Measurements from ENCODE around the gene D2HGDH. TPM values are rescaled to one million over a fixed set of nuclear protein-coding genes. Genes with fewer than 3 reads are reported as not detected.

D2HGDH gene
- total and polyA plus RNA-seq, 2 of the 8 experiments (the other 6 are each of a cell fraction or from before 2014, with no cell fraction given) = 3.4 to 8.1 TPM

DNA sequence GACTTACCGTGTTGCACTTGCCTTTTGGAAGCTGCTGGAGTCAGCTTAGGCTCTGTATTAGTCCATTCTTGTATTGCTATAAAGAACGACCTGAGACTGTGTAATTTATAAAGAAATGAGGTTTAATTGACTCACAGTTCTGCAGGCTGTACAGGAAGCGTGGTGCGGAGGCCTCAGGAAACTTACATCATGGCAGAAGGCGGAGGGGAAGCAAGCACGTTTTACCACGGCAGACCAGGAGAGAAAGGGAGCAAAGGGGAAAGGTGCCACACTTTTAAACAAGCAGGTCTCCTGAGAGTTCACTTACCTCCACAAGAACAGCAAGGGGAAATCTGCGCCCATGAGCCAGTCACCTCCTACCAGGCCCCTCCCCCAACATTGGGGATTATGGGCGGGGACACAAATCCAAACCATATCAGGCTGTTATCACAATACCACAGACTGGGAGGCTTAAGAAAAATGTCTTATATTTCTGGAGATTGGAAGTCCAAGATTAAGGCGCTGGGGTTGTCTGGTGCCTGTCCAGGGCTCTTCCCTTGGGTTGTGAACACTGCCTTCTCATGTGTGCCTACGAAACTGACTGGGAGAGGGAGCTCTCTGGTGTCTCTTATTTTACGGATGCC, 3.6 kb upstream of the D2HGDH start (continued):
- TF ChIP-seq, protein P1, sequence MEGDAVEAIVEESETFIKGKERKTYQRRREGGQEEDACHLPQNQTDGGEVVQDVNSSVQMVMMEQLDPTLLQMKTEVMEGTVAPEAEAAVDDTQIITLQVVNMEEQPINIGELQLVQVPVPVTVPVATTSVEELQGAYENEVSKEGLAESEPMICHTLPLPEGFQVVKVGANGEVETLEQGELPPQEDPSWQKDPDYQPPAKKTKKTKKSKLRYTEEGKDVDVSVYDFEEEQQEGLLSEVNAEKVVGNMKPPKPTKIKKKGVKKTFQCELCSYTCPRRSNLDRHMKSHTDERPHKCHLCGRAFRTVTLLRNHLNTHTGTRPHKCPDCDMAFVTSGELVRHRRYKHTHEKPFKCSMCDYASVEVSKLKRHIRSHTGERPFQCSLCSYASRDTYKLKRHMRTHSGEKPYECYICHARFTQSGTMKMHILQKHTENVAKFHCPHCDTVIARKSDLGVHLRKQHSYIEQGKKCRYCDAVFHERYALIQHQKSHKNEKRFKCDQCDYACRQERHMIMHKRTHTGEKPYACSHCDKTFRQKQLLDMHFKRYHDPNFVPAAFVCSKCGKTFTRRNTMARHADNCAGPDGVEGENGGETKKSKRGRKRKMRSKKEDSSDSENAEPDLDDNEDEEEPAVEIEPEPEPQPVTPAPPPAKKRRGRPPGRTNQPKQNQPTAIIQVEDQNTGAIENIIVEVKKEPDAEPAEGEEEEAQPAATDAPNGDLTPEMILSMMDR (IDR thresholded peaks at IDR 0.05; ENCODE audit: control extremely low read depth in 1 of 3, insufficient read depth in 1 of 3, low read depth in 1 of 3, low read length in 3 of 3) = no peak
- TF ChIP-seq SAP30 (IDR thresholded peaks at IDR 0.05; ENCODE audit: insufficient read depth, insufficient replicate concordance, low read length) (no peak), SUZ12 (IDR thresholded peaks at IDR 0.05; ENCODE audit: low read length) (no peak), RBBP5 (IDR thresholded peaks at IDR 0.05; ENCODE audit: borderline replicate concordance, low read depth, low read length) (no peak), ZNF274 (IDR thresholded peaks at IDR 0.05; ENCODE audit: borderline replicate concordance, extremely low read depth, low read length) (no peak), SIRT6 (IDR thresholded peaks at IDR 0.05; ENCODE audit: low read length) (no peak)
